Kidney (tissue), 14 donors: Measurements from ENCODE around the gene NUP188. TPM values are rescaled to one million over a fixed set of nuclear protein-coding genes. Genes with fewer than 3 reads are reported as not detected.

Experiments
- DNase-seq, 5 donors: peaks; one replicate each; pipeline ENCODE4 v3.0.0-alpha.2; 2013 to 2020
- FAIRE-seq: peaks from 2 replicates; lab custom pipeline; 2012; peaks lifted over from hg19 to GRCh38; lab: Jason Lieb, UNC
- H3K27ac ChIP-seq, 2 donors: one replicate each; pipeline ENCODE4 v1.7.0; 2013; ENCODE audit warnings: low read depth in 2 of 2, low read length in 2 of 2, inconsistent platforms in 1 of 2
- H3K27me3 ChIP-seq: one replicate; pipeline ENCODE4 v1.7.1; 2013; ENCODE audit warnings: low read length, inconsistent platforms; ENCODE audit not compliant: control insufficient read depth, insufficient read depth
- H3K36me3 ChIP-seq, 3 donors: one replicate each; pipeline versions ENCODE4 v1.7.0 to v1.7.1; 2013; ENCODE audit warnings: low read length in 3 of 3, control low read depth in 1 of 3, inconsistent platforms in 1 of 3; ENCODE audit not compliant: insufficient read depth in 3 of 3, control insufficient read depth in 2 of 3
- H3K4me1 ChIP-seq, 3 donors: one replicate each; pipeline versions ENCODE4 v1.7.0 to v1.7.1; 2013; ENCODE audit warnings: low read length in 3 of 3, inconsistent platforms in 1 of 3, low read depth in 1 of 3; ENCODE audit not compliant: control insufficient read depth in 2 of 3, insufficient read depth in 2 of 3
- H3K4me3 ChIP-seq, 3 donors: one replicate each; pipeline versions ENCODE4 v1.7.0 to v1.8.1; 2013; ENCODE audit warnings: low read length in 3 of 3, control low read depth in 1 of 3, inconsistent platforms in 1 of 3
- H3K9ac ChIP-seq, 3 donors: one replicate each; pipeline versions ENCODE4 v1.7.0 to v1.7.1; 2013; ENCODE audit warnings: low read length in 3 of 3, control low read depth in 1 of 3, inconsistent platforms in 1 of 3
- H3K9me3 ChIP-seq, 3 donors: one replicate each; pipeline versions ENCODE4 v1.7.0 to v1.7.1; 2013; ENCODE audit warnings: low read length in 3 of 3, control low read depth in 1 of 3, inconsistent platforms in 1 of 3; ENCODE audit not compliant: control insufficient read depth in 2 of 3, insufficient read depth in 1 of 3
- intact Hi-C: fragments of 100-400 bp; cut with DNase I; formaldehyde crosslinking; loops from one replicate; pipeline ENCODE4 v1.11.1; 2022
- polyA plus RNA-seq: library from polyadenylated mRNA; stranded (reverse); fragments of 350-450 nt; fragmentation: Illumina TruSeq; extraction: RNeasy Lipid Tissue Mini Kit (QIAGEN cat#74804); gene quantifications from one replicate; pipeline ENCODE4 v1.2.3, GENCODE V29; 2014; ENCODE audit warnings: low read depth, low replicate concordance; ENCODE audit not compliant: insufficient read depth
- total RNA-seq: library from RNA; stranded (reverse); fragmentation: NEBNext Ultra II Directional; extraction: Animal tissue kit (Norgen Biotek cat#: 25700); gene quantifications from one replicate; pipeline ENCODE4 v1.2.1, GENCODE V29; 2021
- TF ChIP-seq, protein P1 (sequence below): IDR thresholded peaks from 3 replicates; pipeline ENCODE4 v1.5.1; 2012; ENCODE audit warnings: mild to moderate bottlenecking, moderate library complexity, borderline replicate concordance; ENCODE audit not compliant: insufficient read depth; ENCODE audit errors: extremely low read depth
- donor health status: control.
- donor health status: control.
- donor health status: control.
- donor health status: control.
- donor health status: control.
- donor health status: DM: yes; HTN: yes; CAD: no.
- donor health status: Normal renal cell carcinoma (clear cell type).

Gene NUP188
- total and polyA plus RNA-seq, 2 donors from 2014 or later, result 6.4 to 27.9 TPM

DNA sequence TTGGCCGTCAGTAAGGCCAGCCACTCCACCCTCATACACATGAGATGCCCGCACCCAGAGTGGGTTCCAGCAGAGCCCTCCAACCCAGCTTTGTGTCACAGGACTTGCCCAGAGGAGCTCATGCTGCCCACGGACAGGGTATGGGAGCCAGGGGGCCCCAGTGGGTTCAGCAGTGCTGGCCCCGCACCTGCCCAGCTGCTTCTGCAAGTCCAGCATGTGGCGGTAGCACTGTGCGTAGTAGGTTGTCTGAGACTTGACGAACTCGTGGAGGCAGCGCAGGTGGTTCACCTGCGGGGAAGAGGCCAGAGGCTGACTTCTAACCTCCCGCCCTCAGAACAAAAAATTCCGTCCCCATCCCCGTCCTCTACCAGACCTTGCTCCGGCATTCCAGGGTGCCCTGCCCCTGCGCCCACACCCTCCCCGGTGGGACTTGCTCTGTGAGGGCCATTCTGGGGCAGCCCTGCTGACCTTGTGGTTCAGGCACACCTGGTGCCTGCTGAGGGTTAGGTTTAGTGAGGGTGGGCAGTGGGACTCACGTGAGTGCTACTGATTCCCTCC, 62.2 kb downstream of the NUP188 start:
- Histone ChIP-seq H3K27ac (no peak overlapping the region), H3K9ac (no peak overlapping the region), H3K36me3 (peaks cover 0 to 38% (median 8%) of the 10 kb centered on the region in 3 donors), H3K27me3 (no peaks in the 10 kb centered on the region), H3K4me1 (no peaks in the 10 kb centered on the region), H3K4me3 (no peak overlapping the region), H3K9me3 (no peaks in the 10 kb centered on the region)
- FAIRE-seq, result no peak
- TF ChIP-seq, protein P1, sequence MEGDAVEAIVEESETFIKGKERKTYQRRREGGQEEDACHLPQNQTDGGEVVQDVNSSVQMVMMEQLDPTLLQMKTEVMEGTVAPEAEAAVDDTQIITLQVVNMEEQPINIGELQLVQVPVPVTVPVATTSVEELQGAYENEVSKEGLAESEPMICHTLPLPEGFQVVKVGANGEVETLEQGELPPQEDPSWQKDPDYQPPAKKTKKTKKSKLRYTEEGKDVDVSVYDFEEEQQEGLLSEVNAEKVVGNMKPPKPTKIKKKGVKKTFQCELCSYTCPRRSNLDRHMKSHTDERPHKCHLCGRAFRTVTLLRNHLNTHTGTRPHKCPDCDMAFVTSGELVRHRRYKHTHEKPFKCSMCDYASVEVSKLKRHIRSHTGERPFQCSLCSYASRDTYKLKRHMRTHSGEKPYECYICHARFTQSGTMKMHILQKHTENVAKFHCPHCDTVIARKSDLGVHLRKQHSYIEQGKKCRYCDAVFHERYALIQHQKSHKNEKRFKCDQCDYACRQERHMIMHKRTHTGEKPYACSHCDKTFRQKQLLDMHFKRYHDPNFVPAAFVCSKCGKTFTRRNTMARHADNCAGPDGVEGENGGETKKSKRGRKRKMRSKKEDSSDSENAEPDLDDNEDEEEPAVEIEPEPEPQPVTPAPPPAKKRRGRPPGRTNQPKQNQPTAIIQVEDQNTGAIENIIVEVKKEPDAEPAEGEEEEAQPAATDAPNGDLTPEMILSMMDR, result no peak
- DNase-seq, result peak in 2 of 5 donors; percentile 37 to 59
- intact Hi-C loops, result no loop called here

GRCh38 chr9:129010267-129010975, 62.9 kb downstream of the NUP188 start:
- H3K9me3 ChIP-seq, result no peaks in the 10 kb centered on the region
- H3K9ac ChIP-seq, result no peak overlapping the region
- TF ChIP-seq, protein P1, result no peak
- peaks cover 0 to 33% (median 3%) of the 10 kb centered on the region in 3 donors for H3K36me3 ChIP-seq
- H3K4me1 ChIP-seq, result no peaks in the 10 kb centered on the region
- H3K27me3 ChIP-seq, result no peaks in the 10 kb centered on the region
- DNase-seq, result peak in 1 of 5 donors; percentile 37
- no peak overlapping the region for H3K4me3 ChIP-seq
- no peak overlapping the region for H3K27ac ChIP-seq
- no peak for FAIRE-seq
- intact Hi-C loops, result no loop called here

GRCh38 chr9:129011170-129011569, 63.7 kb downstream of the NUP188 start:
- no peak overlapping the region for H3K4me3 ChIP-seq
- no peak overlapping the region for H3K27ac ChIP-seq
- H3K4me1 ChIP-seq, result no peaks in the 10 kb centered on the region
- H3K36me3 ChIP-seq, result peaks cover 0 to 27% (median 2%) of the 10 kb centered on the region in 3 donors
- H3K9me3 ChIP-seq, result no peaks in the 10 kb centered on the region
- DNase-seq (no peak), FAIRE-seq (no peak)
- intact Hi-C loops, result no loop called here
- no peak overlapping the region for H3K9ac ChIP-seq
- TF ChIP-seq, protein P1, result no peak
- no peaks in the 10 kb centered on the region for H3K27me3 ChIP-seq
